HG03571 (cell line): ENCODE results near the gene AMIGO3.
A peak's percentile ranks its signal among the peaks of the same experiment; 100 is the strongest.

Experiments used
- ATAC-seq: cut with Tn5 transposase; IDR thresholded peaks from one replicate; pipeline ENCODE4 v1.9.1; 2021; ENCODE audit not compliant: unreplicated experiment

AMIGO3 gene

GRCh38 chr3:49725906-49726681 is 6.6 kb upstream of the AMIGO3 start:
- ATAC-seq, result no peak

GRCh38 chr3:49724586-49724985 is 5.1 kb upstream of the AMIGO3 start:
- ATAC-seq, result no peak

GRCh38 chr3:49723628-49724551 is 4.4 kb upstream of the AMIGO3 start, which contains the start of gene GMPPB:
GMPPB (minus strand) TSS chr3:49723951; CDS start chr3:49723726, 225 bp downstream.
- peak; percentile 76 for ATAC-seq

GRCh38 chr3:49723296-49723627 is 3.8 kb upstream of the AMIGO3 start:
- ATAC-seq, result peak; percentile 2

GRCh38 chr3:49722896-49723295 is 3.4 kb upstream of the AMIGO3 start:
- ATAC-seq, result no peak

- no peak for ATAC-seq
Observed at GRCh38 chr3:49721896-49722781, 2.7 kb upstream of the AMIGO3 start.

GRCh38 chr3:49721596-49721895 is 2.1 kb upstream of the AMIGO3 start:
- ATAC-seq, result no peak

GRCh38 chr3:49720855-49721595 is 1.5 kb upstream of the AMIGO3 start:
- no peak for ATAC-seq

- ATAC-seq, result no peak
Observed at GRCh38 chr3:49718858-49719213, 648 bp downstream of the AMIGO3 start.

GRCh38 chr3:49717959-49718857 is 1.3 kb downstream of the AMIGO3 start:
- no peak for ATAC-seq

GRCh38 chr3:49717211-49717958 is 2.1 kb downstream of the AMIGO3 start:
- no peak for ATAC-seq

- ATAC-seq, result no peak
Observed at GRCh38 chr3:49716691-49717210, 2.7 kb downstream of the AMIGO3 start.

GRCh38 chr3:49716169-49716568 is 3.3 kb downstream of the AMIGO3 start:
- ATAC-seq, result no peak

GRCh38 chr3:49715611-49716121 is 3.8 kb downstream of the AMIGO3 start:
- no peak for ATAC-seq

- no peak for ATAC-seq
Observed at GRCh38 chr3:49714728-49715550, 4.5 kb downstream of the AMIGO3 start.

GRCh38 chr3:49713336-49714105 is 6.0 kb downstream of the AMIGO3 start:
- no peak for ATAC-seq
